Suppressor macrophage treated with lipopolysaccharide for 4 hours (primary cell): ENCODE measurements around the gene RPS18.
A peak's percentile ranks its signal among the peaks of the same experiment; 100 is the strongest.
"Not testable (repeated sequence)": the region's sequence is repeated elsewhere in the genome, so short reads cannot be mapped to it uniquely, and the experiment has no call there.

Experiments used
- DNase-seq: peaks from one replicate; pipeline ENCODE4 v3.0.0-alpha.2; 2020

Gene RPS18

DNA sequence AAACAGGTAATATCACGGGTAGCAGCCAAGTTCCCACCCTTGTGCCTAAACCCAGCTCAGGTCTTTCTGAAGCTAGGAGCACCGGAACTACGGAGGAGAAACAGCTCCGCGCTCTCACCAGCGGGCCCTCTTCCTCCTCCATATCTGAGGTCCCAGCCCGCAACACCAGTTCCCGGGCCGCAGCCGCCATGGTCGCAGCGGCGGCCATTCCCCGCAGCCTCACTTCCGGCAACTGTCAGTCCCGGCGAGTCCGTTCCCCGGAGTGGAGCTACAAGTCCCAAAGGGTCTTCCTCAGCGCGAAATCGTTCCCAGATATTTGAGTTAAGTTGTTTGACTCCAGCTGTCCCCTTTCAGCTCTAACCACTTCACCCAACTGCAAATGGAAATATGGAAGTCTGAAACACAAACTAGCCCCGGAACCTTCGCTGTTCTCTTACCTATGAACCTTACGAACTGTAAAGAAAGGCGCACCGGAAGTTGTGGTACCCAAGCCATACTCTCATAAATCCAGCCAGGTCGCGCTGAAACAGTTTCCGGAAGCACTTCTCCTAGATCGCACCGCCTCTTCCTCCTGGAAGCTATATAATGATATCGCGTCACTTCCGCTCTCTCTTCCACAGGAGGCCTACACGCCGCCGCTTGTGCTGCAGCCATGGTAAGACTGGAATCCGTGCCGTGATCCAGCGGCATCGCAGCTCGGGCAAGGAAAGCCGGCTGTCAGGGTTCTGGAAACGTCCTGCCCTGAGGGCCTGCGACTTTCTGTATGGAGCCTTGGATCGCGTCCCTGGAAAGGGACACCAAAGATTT is at the start of gene RPS18, which contains the start of gene VPS52:
TSS of gene RPS18 (plus strand) at position 608 of the 807 bp plus-strand sequence. CDS start at position 653, 45 bp downstream.
TSS of gene VPS52 (minus strand) at position 409 of the 807 bp plus-strand sequence. CDS start at position 208, 201 bp downstream.
- DNase-seq, result peak; percentile 99

DNA sequence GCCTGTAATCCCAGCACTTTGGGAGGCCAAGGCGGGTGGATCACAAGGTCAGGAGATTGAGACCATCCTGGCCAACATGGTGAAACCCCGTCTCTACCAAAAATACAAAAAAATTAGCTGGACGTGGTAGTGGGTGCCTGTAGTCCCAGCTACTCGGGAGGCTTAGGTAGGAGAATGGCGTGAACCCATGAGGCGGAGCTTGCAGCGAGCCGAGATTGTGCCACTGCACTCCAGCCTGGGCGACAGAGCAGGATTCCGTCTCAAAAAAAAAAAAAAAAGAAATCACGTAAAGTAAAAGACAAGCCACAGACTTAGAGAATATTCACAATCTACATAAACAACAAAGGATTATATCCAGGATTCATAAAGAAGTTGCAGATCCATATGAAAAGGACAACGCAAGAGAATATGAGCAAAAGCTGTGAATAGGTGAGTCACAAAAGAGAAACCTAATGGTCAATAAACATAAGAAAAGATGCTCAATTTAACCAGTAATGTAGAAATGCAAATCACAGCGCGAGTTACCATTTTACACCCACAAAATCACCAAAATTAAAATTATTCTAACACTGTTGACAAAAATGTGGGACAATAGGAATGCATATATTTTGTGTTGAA is 45.3 kb upstream of the RPS18 start:
- DNase-seq, result not testable (repeated sequence)

DNA sequence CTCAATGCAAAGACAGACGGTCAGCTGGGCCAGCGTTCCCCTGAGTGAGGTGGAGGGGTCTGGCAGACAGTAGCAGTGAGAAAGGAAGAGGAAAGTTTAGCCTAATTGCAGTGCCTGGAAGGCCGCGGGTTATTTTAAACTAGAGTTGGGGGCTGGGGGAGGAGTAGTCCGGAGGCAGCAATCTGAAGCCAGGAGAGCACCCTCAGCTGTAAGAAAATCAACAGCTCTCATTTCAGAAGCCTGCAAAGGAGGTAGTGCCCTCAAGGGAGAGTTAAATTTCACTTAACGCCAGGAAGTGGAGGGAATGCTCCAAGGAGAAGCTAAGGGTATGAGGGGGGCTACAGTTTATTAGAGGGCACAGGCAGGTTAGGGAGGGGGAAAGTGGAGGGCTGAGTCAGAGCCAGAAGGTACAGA is 36.6 kb upstream of the RPS18 start:
- DNase-seq, result no peak

DNA sequence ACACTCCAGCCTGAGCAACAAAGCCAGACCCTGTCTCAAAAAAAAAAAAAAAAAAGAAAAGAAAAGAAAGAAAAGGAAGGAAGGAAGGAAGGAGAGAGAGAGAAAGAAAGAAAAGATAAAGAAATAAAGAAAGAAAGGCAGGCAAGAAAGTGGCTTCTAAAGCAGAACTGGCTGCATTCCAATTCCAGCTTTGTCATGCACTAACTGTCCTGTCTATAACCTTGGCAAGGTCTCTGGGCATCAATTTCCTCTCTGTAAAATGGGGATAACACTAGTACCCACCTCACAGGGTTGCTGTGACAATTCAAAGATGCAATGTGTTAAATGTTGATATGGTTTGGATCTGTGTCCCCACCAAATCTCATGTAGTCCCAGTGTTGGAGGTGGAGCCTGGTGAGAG is 35.5 kb upstream of the RPS18 start:
- DNase-seq, result no peak

DNA sequence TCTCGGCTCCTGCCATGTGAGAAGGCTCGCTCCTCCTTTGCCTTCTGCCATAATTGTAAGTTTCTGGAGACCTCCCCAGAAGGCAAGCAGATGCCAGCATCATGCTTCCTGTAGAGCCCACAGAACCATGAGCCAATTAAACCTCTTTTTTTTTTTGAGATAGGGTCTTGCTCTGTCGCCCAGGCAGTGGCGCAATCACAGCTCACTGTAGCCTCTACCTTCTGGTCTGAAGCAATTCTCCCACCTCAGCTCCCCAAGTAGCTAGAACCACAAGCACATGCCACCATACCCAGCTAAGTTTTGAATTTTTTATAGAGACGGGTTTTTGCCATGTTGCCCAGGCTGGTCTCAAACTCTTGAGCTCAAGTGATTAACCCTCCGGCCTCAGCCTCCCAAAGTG is 35.0 kb upstream of the RPS18 start:
- no peak for DNase-seq

DNA sequence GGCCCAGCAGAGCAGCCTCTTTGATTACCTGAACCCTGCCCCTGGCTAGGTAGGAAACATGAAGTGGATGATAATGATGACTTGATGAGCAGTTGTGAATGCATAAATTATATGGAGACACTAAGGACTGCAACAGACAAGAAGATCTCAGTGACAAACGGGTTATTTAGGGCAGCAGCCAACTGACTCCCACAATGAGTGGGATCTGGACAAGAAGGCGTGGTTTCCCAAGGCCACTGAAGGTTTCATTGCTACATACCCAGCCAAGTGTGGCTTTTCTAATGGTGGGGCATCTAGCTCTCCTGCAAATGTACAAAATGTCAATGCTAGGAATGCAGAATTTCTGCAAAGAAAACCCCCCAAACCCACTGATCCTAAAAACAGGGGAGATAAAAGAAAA is 34.1 kb upstream of the RPS18 start:
- DNase-seq, result no peak

DNA sequence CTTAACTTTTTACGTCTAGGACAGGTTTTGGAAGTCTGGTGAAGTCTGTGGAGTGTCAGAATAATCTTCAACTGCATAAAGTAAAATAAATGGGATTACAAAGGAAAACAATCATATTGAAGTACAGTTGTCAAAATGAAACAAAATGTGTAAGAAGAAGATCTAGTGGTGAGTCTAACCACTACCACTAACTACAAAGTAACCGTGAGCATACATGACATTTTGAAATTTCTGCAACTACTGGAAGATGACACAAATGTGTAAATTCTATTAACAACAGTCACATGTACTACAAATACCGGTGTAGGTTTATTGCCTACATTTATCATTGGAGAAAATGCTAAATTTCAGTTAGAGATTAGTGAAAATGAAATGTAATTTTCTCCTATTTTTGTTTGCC is 29.9 kb upstream of the RPS18 start:
- peak; percentile 29 for DNase-seq

DNA sequence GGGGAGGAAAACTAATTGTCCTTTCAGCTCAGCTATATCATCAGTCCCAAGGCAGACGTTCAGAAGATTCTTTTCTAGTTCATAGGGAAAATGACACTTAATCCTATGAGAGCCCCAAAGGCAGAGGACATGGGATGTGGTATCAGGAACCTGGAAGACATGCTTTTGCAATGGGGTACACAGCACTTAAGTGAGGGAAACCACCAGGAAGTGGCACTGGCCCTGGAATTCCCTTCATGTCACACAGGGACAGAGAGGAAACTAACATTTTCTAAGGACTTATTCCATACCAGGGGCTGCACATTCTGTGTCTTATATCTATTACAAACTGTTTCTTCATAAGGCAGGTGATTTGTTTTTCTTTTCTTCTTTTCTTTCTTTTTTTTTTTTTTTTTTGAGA is 28.4 kb upstream of the RPS18 start:
- no peak for DNase-seq

DNA sequence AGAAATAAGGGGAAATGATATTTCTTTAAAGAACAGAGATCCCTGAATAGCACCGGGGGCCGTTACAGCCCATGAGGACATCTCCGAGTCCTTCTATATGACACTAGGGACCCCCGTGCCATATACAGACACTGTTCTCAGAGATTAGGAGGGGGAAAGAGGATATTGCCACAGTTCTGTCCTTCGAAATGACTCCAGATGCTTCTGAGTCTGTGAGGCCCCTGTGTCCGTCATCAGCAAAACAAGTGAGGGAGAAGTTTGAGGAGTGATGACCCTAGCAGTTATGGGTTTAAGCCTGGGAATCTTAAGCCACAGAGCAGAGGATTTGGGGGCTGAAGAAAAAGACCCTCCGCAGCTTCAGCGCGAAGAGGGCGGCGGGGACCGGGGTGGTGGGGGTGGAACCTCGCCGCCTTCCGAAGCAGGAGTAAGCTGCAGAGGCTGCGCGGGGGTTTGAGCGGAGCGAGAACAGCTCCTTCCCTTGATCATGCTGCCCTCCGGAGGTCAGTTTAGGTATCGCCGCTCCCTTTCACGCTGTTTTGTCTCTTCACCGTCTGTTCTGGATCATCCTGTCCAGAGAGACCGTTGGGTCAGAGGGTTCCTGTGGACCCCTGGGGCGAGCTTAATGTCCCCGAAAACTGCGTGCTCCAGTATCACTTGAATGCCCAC is 23.8 kb upstream of the RPS18 start:
- peak; percentile 91 for DNase-seq

DNA sequence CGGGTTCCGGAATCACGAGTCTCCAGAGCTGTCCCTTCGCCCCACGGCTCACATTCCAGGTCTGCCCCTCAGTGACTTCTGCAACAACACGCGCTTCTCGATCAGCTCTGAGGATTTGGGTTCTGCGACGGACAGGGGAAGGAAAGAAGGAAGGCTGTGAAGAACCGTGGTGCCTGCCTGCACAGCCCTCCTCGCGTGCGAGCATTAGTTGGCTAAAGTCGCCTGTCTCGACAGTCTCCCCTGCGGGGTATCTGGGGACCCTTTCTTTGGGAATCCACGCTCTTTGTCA is 23.3 kb upstream of the RPS18 start:
- no peak for DNase-seq

DNA sequence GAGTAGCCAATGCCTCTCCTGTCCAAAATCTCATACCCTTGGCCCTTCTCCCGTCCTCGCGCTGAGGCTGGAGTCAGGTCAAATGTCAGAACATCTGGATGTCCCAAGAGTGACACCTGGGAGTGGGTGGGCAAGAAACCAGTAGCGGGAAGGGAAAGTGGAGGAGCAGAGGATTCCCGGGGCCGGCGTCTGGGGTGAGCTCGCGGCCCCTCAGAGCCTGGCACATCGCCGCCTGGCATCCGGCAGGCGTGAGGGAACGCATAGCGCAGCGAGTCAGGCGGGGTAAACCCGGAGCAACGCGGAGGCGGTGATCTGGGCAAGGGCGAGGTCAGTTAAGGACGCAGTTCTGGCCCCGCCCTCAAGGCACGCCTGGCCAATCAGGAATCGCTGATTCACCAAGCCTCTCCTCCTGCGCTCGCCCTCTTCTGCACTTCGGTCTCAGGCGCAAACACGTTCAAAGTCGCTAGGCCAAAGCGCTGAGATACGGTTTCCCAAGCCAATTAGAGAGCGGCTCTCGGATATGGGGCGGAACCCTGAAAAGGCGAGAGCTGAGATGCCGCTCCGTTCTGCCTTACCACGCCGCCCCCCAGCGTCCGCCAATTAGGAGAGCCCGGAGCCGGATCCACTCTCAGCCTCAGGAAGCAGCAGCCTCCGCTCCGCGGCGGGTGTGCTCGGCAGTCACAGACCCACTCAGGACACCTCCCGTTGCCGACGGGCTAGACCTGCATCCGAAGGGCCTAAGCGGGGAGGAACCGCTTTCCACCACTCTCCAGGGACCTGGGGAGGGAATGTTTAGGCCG is 22.7 kb upstream of the RPS18 start:
- peak; percentile 99 for DNase-seq

DNA sequence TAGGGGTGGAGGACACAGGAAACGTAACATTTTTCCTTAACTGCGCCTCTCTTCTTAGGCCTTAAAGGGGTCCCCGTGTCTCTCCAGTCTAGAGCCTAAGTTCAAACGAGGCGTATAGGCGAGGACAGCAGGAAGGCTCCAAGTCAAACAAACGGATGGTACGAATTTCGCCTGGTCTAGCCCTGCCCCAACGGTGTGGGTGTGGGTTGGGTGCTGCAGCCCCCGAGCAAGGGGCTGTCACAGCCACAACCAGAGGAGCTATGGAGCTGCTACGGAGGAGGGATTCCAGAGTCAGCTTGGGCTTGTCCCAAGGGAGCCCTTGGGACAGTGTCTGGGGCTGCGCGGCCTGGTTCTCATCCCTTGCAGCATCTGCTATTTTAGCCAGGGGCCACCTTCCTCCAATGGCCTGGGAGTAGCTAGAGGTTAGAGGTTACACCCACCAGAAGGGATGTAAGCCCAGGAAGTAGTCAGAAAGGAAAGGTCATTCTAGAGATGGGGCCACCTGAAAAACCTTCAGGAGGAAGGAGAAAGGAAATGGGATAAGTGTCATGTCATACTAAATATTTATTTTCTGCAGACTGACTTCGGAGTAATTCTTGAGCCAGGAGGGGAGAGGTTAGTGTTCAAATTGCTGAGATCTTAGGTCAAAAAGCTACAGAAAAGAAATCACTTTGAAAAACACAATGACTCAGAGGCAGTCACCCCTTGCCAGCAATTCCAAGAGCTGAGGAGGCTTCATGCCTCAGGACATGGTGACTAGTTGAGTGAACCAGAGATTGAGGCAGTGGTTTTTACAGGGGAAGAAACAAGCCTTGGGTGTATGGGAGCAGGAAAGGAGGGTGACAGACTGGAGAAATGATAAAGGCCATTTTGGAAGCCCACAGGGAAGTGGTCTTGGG is 21.9 kb upstream of the RPS18 start:
- DNase-seq, result peak; percentile 44

DNA sequence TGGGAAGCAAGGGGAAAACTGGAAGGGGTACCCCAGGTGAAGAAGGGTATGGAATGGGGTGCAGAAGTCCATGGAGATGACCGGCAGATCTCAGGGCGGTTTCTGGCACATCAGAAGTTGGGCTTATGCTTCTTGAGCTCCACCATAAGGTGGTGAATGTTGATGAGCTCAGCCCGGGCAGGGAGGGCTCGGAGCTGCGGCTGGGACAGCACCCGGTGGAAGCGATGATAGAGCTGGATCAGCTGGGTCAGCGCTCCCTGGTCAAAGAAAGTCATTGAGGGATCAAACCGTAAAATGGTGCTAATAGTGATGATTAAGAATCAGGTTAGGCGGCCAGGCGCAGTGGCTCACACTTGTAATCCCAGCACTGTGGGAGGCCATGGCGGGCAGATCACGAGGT is 21.1 kb upstream of the RPS18 start:
- no peak for DNase-seq

DNA sequence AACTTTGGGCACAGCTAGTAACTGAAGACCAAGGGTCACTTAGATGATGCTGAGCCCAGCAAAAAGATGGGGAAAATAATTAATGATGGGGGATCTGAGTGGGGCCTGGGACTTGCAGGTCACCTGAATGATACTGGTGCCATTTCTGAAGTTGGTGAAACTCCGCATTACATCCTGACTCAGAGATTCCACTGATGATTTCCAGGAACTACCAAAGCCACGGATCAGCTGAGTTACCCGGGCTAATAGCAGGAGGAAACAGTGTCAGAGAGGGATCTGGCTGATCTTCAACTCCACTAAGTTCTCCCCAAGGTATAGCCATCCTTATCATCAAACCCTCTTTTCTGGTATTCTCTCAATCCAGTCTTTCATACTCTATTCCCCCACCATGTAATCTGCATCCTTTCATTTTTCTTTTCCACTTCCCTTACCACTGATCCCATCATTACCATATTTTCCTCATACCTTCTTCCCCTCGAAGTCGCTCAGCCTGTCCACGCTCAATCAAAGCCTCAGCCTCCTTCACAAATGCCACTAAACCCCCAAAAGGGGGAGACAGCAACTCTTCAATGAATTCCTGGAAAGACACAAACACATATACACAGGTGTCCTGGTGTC is 20.4 kb upstream of the RPS18 start:
- no peak for DNase-seq

DNA sequence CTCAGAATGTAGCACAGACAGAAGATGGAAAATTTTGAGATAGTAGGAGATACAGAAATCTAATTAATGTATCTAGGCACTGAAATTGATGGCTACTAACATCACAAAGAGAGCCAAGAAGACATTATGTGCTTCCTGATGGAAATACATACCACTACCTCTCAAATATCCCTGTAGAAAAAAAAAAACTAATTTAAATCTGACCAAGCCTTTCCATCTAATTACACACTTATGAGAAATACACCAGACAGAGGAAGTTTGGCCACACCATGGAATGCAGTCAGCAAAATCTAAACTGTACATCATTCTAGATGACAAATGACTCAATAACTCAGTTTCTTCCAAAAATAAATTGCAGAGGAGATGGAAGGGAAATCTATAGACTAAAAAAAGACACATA is 19.1 kb upstream of the RPS18 start:
- DNase-seq, result peak; percentile 35

DNA sequence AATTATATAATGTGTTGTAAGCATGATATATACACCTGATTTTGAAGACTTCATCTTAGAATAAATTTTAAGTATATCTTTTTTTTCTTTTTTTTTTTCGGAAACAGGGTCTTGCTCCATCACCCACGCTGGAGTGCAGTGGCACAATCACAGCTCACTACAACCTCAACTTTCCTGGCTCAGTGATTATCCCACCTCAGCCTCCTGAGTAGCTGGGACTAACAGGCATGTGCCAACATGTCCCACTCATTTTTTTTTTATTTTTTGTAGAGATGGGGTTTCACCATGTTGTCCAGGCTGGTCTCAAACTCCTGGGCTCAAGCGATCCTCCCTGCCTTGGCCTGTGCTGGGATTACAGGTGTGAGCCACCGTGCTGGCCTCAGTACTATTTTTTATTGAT is 17.3 kb upstream of the RPS18 start:
- no peak for DNase-seq

DNA sequence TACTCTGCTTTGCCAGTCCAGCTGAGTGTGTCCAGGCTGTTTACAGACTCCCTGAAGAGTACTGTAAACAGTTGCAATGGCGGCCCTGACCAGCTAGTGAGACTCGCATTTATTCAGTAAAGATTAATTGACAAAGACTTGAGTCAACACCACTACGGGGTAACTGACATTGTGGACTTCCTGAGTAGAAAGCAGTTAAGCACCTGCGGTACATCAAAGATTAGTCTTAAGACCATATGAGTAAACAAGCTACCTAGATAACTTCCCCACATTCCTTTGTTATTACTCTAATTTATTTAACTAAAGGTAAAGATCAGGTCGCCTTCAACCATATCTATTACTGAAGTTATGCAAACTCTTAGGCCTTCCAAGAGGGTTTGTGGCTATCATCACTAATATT is 12.8 kb upstream of the RPS18 start:
- DNase-seq, result no peak

DNA sequence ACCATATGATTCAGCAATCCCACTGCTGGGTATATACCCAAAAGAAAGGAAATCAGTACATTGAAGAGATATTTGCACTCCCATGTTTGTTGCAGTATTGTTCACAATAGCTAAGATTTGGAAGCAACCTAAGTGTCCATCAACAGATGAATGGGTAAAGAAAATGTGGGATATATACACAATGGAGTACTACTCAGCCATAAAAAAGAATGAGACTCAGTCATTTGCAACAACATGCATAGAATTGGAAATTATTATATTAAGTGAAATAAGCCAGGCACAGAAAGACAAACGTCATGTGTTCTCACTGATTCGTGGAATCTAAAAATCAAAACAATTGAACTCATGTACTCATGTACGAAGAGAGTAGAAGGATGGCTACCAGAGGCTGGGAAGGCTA is 9.4 kb upstream of the RPS18 start:
- not testable (repeated sequence) for DNase-seq

DNA sequence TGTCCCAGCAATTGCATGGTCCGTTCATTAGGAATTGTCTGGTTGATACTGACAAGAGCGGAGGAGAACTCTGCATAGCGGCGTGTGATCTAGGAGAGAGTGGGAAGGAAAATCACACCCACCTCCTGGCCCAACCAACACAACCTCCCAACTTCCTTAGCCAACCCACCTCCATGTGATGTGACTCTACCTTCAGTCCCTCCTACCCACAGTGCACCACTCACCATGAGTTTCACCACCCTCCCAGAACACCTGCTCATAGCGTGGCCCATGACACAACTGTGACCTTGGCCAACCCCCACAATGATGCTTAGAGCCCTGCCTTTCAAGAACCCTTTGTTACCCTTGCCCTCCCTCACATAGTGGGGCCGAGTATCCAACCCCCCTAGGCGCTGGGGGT is 7.9 kb upstream of the RPS18 start:
- no peak for DNase-seq

DNA sequence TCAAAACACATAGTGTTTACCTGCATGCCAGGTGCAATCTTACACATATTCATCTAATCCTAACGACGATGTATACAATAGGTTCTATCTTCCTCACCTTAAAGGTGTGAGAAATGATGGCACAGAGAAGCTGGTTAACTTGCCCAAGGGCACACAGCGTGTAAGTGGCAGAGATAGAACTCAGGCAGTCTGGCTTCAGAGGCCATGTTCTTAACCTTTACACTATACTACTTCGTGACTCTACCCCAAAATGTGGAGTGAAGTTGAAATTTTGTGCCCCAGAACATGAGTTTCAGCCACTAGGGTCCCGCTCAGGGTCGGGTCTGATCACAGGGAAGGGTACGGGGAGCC is 783 bp upstream of the RPS18 start:
- no peak for DNase-seq

DNA sequence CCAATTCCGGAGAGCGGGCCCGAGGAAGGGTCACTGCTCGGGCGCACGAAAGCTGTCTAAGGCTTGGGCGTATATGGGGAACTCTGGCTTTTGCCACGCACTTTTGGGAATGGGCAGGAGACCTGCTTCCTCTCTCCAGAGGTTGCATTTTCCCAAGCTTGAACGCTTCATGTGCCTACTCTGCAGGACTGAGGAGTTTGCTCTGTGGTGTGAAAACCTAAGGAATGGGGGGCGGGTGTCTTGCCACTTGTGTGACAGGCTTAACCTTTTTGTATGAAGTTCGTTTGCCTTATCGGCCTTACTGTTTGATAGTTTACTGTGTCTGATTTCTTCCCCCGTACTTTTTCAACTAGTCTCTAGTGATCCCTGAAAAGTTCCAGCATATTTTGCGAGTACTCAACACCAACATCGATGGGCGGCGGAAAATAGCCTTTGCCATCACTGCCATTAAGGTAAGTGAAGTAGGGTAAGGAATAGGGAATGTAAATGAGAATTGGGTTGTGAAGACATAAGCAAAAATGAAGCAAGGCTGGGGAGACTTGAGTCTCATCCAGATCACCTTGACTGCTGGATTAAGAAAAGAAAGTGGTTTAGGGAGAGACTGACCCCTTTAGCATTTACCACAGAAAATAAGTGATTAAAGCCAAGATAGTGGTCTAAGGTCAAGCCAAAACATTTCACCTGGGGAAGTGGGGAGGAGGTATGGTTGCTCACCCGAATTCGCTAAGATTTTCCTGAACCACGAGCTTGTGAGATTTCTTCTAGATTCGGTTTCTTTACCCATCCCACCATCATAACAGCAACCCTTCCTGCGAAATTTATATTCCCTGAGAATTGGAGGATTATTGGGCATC is 627 bp downstream of the RPS18 start:
- DNase-seq, result no peak
